SK-N-MC (cell line): ENCODE data around the gene SYK.
"Not testable (repeated sequence)": the region's sequence is repeated elsewhere in the genome, so short reads cannot be mapped to it uniquely, and the experiment has no call there.

ENCODE experiments used
- DNase-seq: peaks from one replicate; pipeline ENCODE4 v3.0.0-alpha.2; 2011; ENCODE audit warnings: low read depth, low spot score
- H3K27ac ChIP-seq: fragments of 200-600 bp; sonication (generic); 2 replicates; pipeline ENCODE4 v1.5.1; 2016; ENCODE audit warnings: mixed run types
- H3K36me3 ChIP-seq: fragments of 200-600 bp; sonication (generic); 2 replicates; pipeline ENCODE4 v1.6.1; 2017; ENCODE audit warnings: antibody characterized with exemption, low read length, mixed read lengths; ENCODE audit not compliant: insufficient read depth
- H3K4me3 ChIP-seq: fragments of 200-600 bp; sonication (generic); 2 replicates; pipeline ENCODE4 v1.5.1; 2016
- H3K9ac ChIP-seq: fragments of 200-600 bp; sonication (generic); 2 replicates; pipeline ENCODE4 v1.8.0; 2017; ENCODE audit warnings: mixed run types, mixed read lengths; ENCODE audit not compliant: insufficient read length
- H3K9me3 ChIP-seq: fragments of 200-600 bp; sonication (generic); 2 replicates; pipeline ENCODE4 v1.6.1; 2017; ENCODE audit warnings: low read depth, mild to moderate bottlenecking, antibody characterized with exemption, low read length, moderate library complexity, mixed read lengths
- EZH2 ChIP-seq: fragments of 200-600 bp; sonication (generic); IDR thresholded peaks from one replicate; pipeline ENCODE4 v1.6.1; 2017; ENCODE audit warnings: antibody characterized with exemption
- FOXP2 ChIP-seq: optimal IDR thresholded peaks from 2 replicates; pipeline ENCODE3; 2011; ENCODE audit warnings: mild to moderate bottlenecking, moderate library complexity; ENCODE audit not compliant: insufficient read depth; ENCODE audit errors: extremely low read length, control extremely low read depth
- POLR2AphosphoS5 ChIP-seq: IDR thresholded peaks from 2 replicates; pipeline ENCODE4 v1.6.1; 2012; ENCODE audit warnings: mild to moderate bottlenecking, low read depth, low read length, borderline replicate concordance

SYK gene

GRCh38 chr9:90878562-90878961 is 76.9 kb downstream of the SYK start:
- H3K9me3 ChIP-seq: no peaks in the 10 kb centered on the region
- no peak overlapping the region for H3K4me3 ChIP-seq
- H3K27ac ChIP-seq: no peak overlapping the region
- DNase-seq: no peak
- no peaks in the 10 kb centered on the region for H3K36me3 ChIP-seq
- TF ChIP-seq FOXP2 (no peak), POLR2AphosphoS5 (no peak), EZH2 (no peak)
- H3K9ac ChIP-seq: no peak overlapping the region

- H3K4me3 ChIP-seq: no peak overlapping the region
- H3K9ac ChIP-seq: no peak overlapping the region
- H3K36me3 ChIP-seq: no peaks in the 10 kb centered on the region
- H3K27ac ChIP-seq: no peak overlapping the region
- DNase-seq: no peak
- TF ChIP-seq EZH2 (no peak), POLR2AphosphoS5 (no peak), FOXP2 (no peak)
- no peaks in the 10 kb centered on the region for H3K9me3 ChIP-seq
These were observed 78.4 kb downstream of the SYK start for GRCh38 chr9:90880066-90880465.

- no peaks in the 10 kb centered on the region for H3K36me3 ChIP-seq
- no peaks in the 10 kb centered on the region; the same call in 1 of the 2 replicates for H3K9me3 ChIP-seq
- no peak for TF ChIP-seq FOXP2
- no peak for TF ChIP-seq EZH2
- no peak for TF ChIP-seq POLR2AphosphoS5
- H3K9ac ChIP-seq: no peak overlapping the region
- no peak overlapping the region for H3K4me3 ChIP-seq
- DNase-seq: no peak
- no peak overlapping the region for H3K27ac ChIP-seq
These were observed 79.0 kb downstream of the SYK start for GRCh38 chr9:90880669-90881068.

GRCh38 chr9:90881648-90882047 is 80.0 kb downstream of the SYK start:
- Histone ChIP-seq H3K27ac (no peak overlapping the region), H3K4me3 (no peak overlapping the region)
- no peak for TF ChIP-seq FOXP2
- no peak for TF ChIP-seq EZH2
- TF ChIP-seq POLR2AphosphoS5: no peak

GRCh38 chr9:90882991-90883600 is 81.5 kb downstream of the SYK start:
- Histone ChIP-seq H3K27ac (no peak overlapping the region), H3K9me3 (no peaks in the 10 kb centered on the region; the same call in 1 of the 2 replicates), H3K9ac (no peak overlapping the region), H3K36me3 (no peaks in the 10 kb centered on the region), H3K4me3 (no peak overlapping the region)
- no peak for DNase-seq
- TF ChIP-seq POLR2AphosphoS5: no peak
- no peak for TF ChIP-seq FOXP2
- no peak for TF ChIP-seq EZH2

More at GRCh38 chr9:90881648-90882047, 80.0 kb downstream of the SYK start:
- no peak overlapping the region for H3K9ac ChIP-seq
- DNase-seq: no peak
- no peaks in the 10 kb centered on the region; the same call in 1 of the 2 replicates for H3K9me3 ChIP-seq
- H3K36me3 ChIP-seq: no peaks in the 10 kb centered on the region

DNA sequence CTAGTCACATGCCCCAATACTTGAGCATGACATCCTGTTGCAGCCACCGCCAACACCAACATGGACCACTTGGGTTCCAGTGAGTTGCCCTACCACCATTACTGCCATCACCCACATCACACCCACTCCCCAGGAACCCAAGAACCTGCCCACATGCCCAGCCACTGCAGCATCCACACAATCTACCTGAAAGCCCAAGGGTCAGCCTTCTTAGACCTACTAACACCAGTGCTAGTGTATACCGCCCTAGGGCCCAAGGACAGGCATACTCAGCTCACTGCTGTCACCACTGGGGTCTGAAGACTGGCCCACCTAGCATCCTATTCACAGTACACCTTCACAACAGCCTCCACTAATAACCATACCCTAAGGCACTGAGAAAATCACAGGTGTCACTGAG is 82.0 kb downstream of the SYK start:
- TF ChIP-seq FOXP2: no peak
- no peak overlapping the region for H3K27ac ChIP-seq
- no peak for DNase-seq

DNA sequence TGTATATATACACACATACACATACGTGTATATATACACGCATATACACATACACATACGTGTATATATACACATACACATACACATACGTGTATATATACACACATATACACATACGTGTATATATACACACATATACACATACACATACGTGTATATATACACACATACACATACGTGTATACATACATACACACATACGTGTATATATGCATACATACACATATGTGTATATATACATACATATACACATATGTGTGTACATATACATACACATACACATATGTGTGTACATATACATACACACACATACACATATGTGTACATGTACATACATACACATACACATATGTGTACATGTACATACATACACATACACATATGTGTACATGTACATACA is 82.6 kb downstream of the SYK start:
- Histone ChIP-seq H3K4me3 (no peak overlapping the region), H3K9ac (no peak overlapping the region), H3K9me3 (no peaks in the 10 kb centered on the region; the same call in 1 of the 2 replicates), H3K27ac (no peak overlapping the region), H3K36me3 (no peaks in the 10 kb centered on the region)
- TF ChIP-seq EZH2 (no peak), POLR2AphosphoS5 (no peak), FOXP2 (no peak)
- DNase-seq: no peak

More for the DNA sequence above, 82.0 kb downstream of the SYK start:
- no peaks in the 10 kb centered on the region; the same call in 1 of the 2 replicates for H3K9me3 ChIP-seq
- H3K36me3 ChIP-seq: no peaks in the 10 kb centered on the region
- H3K4me3 ChIP-seq: no peak overlapping the region
- no peak overlapping the region for H3K9ac ChIP-seq

- H3K9ac ChIP-seq, H3K36me3 ChIP-seq, H3K27ac ChIP-seq, H3K4me3 ChIP-seq, H3K9me3 ChIP-seq, DNase-seq: not testable (repeated sequence)
These were observed 85.2 kb downstream of the SYK start for GRCh38 chr9:90886868-90887267.

DNA sequence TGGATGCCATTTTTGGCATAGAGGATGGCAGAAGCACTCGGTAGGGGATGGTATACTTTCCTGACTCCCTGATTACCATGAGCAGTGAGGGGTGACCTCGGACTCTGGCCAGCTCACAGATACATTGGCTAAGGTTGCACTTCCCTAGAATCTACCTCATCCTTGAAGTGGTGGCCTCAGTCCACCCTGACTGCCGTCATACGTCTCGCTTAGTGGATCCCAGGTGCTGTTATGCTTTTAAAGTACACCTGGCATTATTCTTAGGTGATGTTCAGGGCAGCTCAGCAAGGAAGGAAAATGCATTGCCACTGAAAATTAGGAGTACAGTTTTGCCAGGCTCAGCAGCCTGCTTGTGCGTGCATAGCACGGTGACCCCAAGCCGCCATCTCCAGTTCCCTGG is 87.3 kb downstream of the SYK start:
- Histone ChIP-seq H3K4me3 (no peak overlapping the region), H3K36me3 (no peaks in the 10 kb centered on the region), H3K9ac (no peak overlapping the region)

More for the DNA sequence above, 87.3 kb downstream of the SYK start:
- DNase-seq: no peak
- no peaks in the 10 kb centered on the region; the same call in 1 of the 2 replicates for H3K9me3 ChIP-seq
- TF ChIP-seq FOXP2: no peak
- no peak for TF ChIP-seq EZH2
- TF ChIP-seq POLR2AphosphoS5: no peak
- no peak overlapping the region for H3K27ac ChIP-seq
